Measurements from ENCODE around the gene SIRT2.

GRCh38 chr19:38850976-38851621 lies 48.3 kb downstream of the SIRT2 start:
- TF ChIP-seq FOXA1 (IDR thresholded peaks at IDR 0.05) (no peak), FOXA1 (CRISPR knock-in tag; IDR thresholded peaks at IDR 0.05) (no peak), TCF7L2 (IDR thresholded peaks at IDR 0.05; ENCODE audit: low read depth, low read length) (no peak), BRF2 (CRISPR knock-in tag; IDR thresholded peaks at IDR 0.05) (no peak), CTCF (CRISPR knock-in tag; IDR thresholded peaks at IDR 0.05) (no peak), ZNF782 (CRISPR knock-in tag; IDR thresholded peaks at IDR 0.05; ENCODE audit: borderline replicate concordance) (no peak), ZNF441 (CRISPR knock-in tag; IDR thresholded peaks at IDR 0.05; ENCODE audit: borderline replicate concordance) (no peak; the same call in 1 of the 2 replicates), SIN3A (IDR thresholded peaks at IDR 0.05; ENCODE audit: borderline replicate concordance, low read depth, low read length) (no peak), IKZF4 (CRISPR knock-in tag; IDR thresholded peaks at IDR 0.05; ENCODE audit: borderline replicate concordance, low read depth, not compliant biosample characterization) (no peak), ATF4 (CRISPR knock-in tag; IDR thresholded peaks at IDR 0.05) (no peak), ZNF143 (CRISPR knock-in tag; IDR thresholded peaks at IDR 0.05) (no peak), YEATS4 (CRISPR knock-in tag; IDR thresholded peaks at IDR 0.05; ENCODE audit: borderline replicate concordance) (no peak)

Data from HepG2 (cell line).